Subcutaneous adipose tissue (tissue), 4 donors: ENCODE measurements around the gene DYRK2. TPM values are rescaled to one million over a fixed set of nuclear protein-coding genes. Genes with fewer than 3 reads are reported as not detected.

Experiments used
- CTCF ChIP-seq: fragments of 450-650 bp; IDR thresholded peaks from one replicate; pipeline ENCODE4 v1.5.1; 2016; ENCODE audit warnings: low read depth, mild to moderate bottlenecking, control low read depth, antibody characterized with exemption, moderate library complexity
- total RNA-seq, 4 donors: library from RNA; depleted of rRNA; stranded (reverse); fragments of >200 nt; gene quantifications; one replicate each; pipeline ENCODE4 v1.1.0, GENCODE V29; 2016

DYRK2 gene
- total RNA-seq, 4 donors from 2014 or later, result 12.1 to 21.6 (median 16.6) TPM

- TF ChIP-seq CTCF, result no peak
Measured at GRCh38 chr12:67705394-67706370, 57.1 kb downstream of the DYRK2 start.

- no peak for TF ChIP-seq CTCF
Measured at GRCh38 chr12:67709367-67709954, 60.9 kb downstream of the DYRK2 start.

- TF ChIP-seq CTCF, result no peak
Measured at GRCh38 chr12:67710582-67710981, 62.0 kb downstream of the DYRK2 start.

GRCh38 chr12:67712011-67712410 lies 63.5 kb downstream of the DYRK2 start:
- no peak for TF ChIP-seq CTCF

GRCh38 chr12:67714648-67715047 lies 66.1 kb downstream of the DYRK2 start:
- TF ChIP-seq CTCF, result no peak
